HT-29 (cell line): Measurements from ENCODE around the gene DOCK7. TPM values are rescaled to one million over a fixed set of nuclear protein-coding genes. Genes with fewer than 3 reads are reported as not detected.

Experiments
- DNase-seq: peaks from one replicate; pipeline ENCODE4 v3.0.0-alpha.2; 2015; ENCODE audit warnings: low spot score
- total RNA-seq: library from RNA; depleted of rRNA; stranded (reverse); fragments of >200 nt; shearing (Covaris generic); gene quantifications from 2 replicates; pipeline ENCODE4 v1.2.3, GENCODE V29; 2014

DOCK7 gene
- total RNA-seq, 1 experiment from 2014 or later: 10.5 TPM

- DNase-seq: no peak
These were observed 237.9 kb downstream of the DOCK7 start for GRCh38 chr1:62450301-62450700.

- no peak for DNase-seq
These were observed 239.8 kb downstream of the DOCK7 start for GRCh38 chr1:62448221-62448933.

- no peak for DNase-seq
These were observed 243.5 kb downstream of the DOCK7 start for GRCh38 chr1:62444701-62445100.

- DNase-seq: no peak
These were observed 248.4 kb downstream of the DOCK7 start for GRCh38 chr1:62439652-62440371.

GRCh38 chr1:62438163-62438562 lies 250.0 kb downstream of the DOCK7 start:
- peak; percentile 56 for DNase-seq

- peak; percentile 36 for DNase-seq
These were observed 250.8 kb downstream of the DOCK7 start for GRCh38 chr1:62437273-62437940.

- peak; percentile 98 for DNase-seq
These were observed 251.5 kb downstream of the DOCK7 start, which contains the start of gene USP1 for GRCh38 chr1:62436466-62437272. USP1 (plus strand) TSS chr1:62437049; CDS start chr1:62439868, 2,819 bp downstream.

- no peak for DNase-seq
These were observed 252.1 kb downstream of the DOCK7 start for GRCh38 chr1:62436039-62436465.

- peak; percentile 17 for DNase-seq
These were observed 252.8 kb downstream of the DOCK7 start for GRCh38 chr1:62435231-62436038.

- no peak for DNase-seq
These were observed 253.6 kb downstream of the DOCK7 start for GRCh38 chr1:62434618-62435001.

- no peak for DNase-seq
These were observed 254.1 kb downstream of the DOCK7 start for GRCh38 chr1:62433861-62434617.

GRCh38 chr1:62429581-62429980 lies 258.6 kb downstream of the DOCK7 start:
- DNase-seq: no peak

- DNase-seq: no peak
These were observed 259.8 kb downstream of the DOCK7 start for GRCh38 chr1:62428351-62428750.

GRCh38 chr1:62426794-62427193 lies 261.4 kb downstream of the DOCK7 start:
- no peak for DNase-seq

- no peak for DNase-seq
These were observed 261.9 kb downstream of the DOCK7 start for GRCh38 chr1:62426237-62426636.

GRCh38 chr1:62425041-62425440 lies 263.1 kb downstream of the DOCK7 start:
- no peak for DNase-seq

GRCh38 chr1:62424411-62424810 lies 263.8 kb downstream of the DOCK7 start:
- DNase-seq: no peak

- DNase-seq: no peak
These were observed 264.5 kb downstream of the DOCK7 start for GRCh38 chr1:62423580-62424242.

- DNase-seq: no peak
These were observed 268.0 kb downstream of the DOCK7 start for GRCh38 chr1:62420214-62420613.
